ENCODE measurements around the gene RANBP9.
A peak's percentile ranks its signal among the peaks of the same experiment; 100 is the strongest.

- TF ChIP-seq, protein P1, sequence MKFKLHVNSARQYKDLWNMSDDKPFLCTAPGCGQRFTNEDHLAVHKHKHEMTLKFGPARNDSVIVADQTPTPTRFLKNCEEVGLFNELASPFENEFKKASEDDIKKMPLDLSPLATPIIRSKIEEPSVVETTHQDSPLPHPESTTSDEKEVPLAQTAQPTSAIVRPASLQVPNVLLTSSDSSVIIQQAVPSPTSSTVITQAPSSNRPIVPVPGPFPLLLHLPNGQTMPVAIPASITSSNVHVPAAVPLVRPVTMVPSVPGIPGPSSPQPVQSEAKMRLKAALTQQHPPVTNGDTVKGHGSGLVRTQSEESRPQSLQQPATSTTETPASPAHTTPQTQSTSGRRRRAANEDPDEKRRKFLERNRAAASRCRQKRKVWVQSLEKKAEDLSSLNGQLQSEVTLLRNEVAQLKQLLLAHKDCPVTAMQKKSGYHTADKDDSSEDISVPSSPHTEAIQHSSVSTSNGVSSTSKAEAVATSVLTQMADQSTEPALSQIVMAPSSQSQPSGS (CRISPR knock-in tag; IDR thresholded peaks at IDR 0.05): no peak
- peak; percentile 39 for TF ChIP-seq ARHGAP35 (IDR thresholded peaks at IDR 0.05; ENCODE audit: partially characterized antibody)
- TF ChIP-seq, protein P2, sequence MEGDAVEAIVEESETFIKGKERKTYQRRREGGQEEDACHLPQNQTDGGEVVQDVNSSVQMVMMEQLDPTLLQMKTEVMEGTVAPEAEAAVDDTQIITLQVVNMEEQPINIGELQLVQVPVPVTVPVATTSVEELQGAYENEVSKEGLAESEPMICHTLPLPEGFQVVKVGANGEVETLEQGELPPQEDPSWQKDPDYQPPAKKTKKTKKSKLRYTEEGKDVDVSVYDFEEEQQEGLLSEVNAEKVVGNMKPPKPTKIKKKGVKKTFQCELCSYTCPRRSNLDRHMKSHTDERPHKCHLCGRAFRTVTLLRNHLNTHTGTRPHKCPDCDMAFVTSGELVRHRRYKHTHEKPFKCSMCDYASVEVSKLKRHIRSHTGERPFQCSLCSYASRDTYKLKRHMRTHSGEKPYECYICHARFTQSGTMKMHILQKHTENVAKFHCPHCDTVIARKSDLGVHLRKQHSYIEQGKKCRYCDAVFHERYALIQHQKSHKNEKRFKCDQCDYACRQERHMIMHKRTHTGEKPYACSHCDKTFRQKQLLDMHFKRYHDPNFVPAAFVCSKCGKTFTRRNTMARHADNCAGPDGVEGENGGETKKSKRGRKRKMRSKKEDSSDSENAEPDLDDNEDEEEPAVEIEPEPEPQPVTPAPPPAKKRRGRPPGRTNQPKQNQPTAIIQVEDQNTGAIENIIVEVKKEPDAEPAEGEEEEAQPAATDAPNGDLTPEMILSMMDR (IDR thresholded peaks at IDR 0.05 in 2 of 3, conservative IDR thresholded peaks at IDR 0.05 in 1 of 3; ENCODE audit: insufficient read depth in 2 of 3, low read depth in 1 of 3, low read length in 3 of 3): no peak
- TF ChIP-seq SP1 (CRISPR knock-in tag; IDR thresholded peaks at IDR 0.05): no peak
- TF ChIP-seq MXI1 (IDR thresholded peaks at IDR 0.05; ENCODE audit: low read depth, low read length): no peak
- TF ChIP-seq SIN3A (IDR thresholded peaks at IDR 0.05; ENCODE audit: borderline replicate concordance in 2 of 2, control insufficient read depth in 1 of 2, low read depth in 2 of 2, low read length in 2 of 2): no peak
- TF ChIP-seq, protein P3, sequence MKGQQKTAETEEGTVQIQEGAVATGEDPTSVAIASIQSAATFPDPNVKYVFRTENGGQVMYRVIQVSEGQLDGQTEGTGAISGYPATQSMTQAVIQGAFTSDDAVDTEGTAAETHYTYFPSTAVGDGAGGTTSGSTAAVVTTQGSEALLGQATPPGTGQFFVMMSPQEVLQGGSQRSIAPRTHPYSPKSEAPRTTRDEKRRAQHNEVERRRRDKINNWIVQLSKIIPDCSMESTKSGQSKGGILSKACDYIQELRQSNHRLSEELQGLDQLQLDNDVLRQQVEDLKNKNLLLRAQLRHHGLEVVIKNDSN (CRISPR knock-in tag; IDR thresholded peaks at IDR 0.05): no peak
- TF ChIP-seq IRF2 (CRISPR knock-in tag; IDR thresholded peaks at IDR 0.05): no peak
- no peak for TF ChIP-seq POLR2A (conservative IDR thresholded peaks at IDR 0.05)
- TF ChIP-seq, protein P4, sequence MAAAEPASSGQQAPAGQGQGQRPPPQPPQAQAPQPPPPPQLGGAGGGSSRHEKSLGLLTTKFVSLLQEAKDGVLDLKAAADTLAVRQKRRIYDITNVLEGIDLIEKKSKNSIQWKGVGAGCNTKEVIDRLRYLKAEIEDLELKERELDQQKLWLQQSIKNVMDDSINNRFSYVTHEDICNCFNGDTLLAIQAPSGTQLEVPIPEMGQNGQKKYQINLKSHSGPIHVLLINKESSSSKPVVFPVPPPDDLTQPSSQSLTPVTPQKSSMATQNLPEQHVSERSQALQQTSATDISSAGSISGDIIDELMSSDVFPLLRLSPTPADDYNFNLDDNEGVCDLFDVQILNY (CRISPR knock-in tag; IDR thresholded peaks at IDR 0.05): no peak
- no peak for TF ChIP-seq FOS (IDR thresholded peaks at IDR 0.05; ENCODE audit: extremely low read depth, insufficient read length)
- TF ChIP-seq SMAD3 (CRISPR knock-in tag; conservative IDR thresholded peaks at IDR 0.05): no peak
Measured at GRCh38 chr6:13708736-13709135, 2.9 kb downstream of the RANBP9 start.

All from K562 (cell line).